Coronary artery (tissue), 2 donors: ENCODE results near the gene CX3CL1.

Source experiments
- DNase-seq: peaks from one replicate; pipeline ENCODE4 v3.0.0-alpha.2; 2017; ENCODE audit warnings: low spot score
- H3K27ac ChIP-seq, 2 donors: fragments of 200-600 bp; sonication (generic); one replicate each; pipeline ENCODE4 v1.5.1; 2016 to 2019
- H3K4me3 ChIP-seq: fragments of 200-600 bp; sonication (generic); 2 replicates; pipeline ENCODE4 v1.5.1; 2016; ENCODE audit warnings: mild to moderate bottlenecking, moderate library complexity
- TF ChIP-seq, protein P1 (sequence below): fragments of 200-600 bp; sonication (generic); IDR thresholded peaks from one replicate; pipeline ENCODE4 v1.5.1; 2019; ENCODE audit warnings: antibody characterized with exemption

The CX3CL1 gene

DNA sequence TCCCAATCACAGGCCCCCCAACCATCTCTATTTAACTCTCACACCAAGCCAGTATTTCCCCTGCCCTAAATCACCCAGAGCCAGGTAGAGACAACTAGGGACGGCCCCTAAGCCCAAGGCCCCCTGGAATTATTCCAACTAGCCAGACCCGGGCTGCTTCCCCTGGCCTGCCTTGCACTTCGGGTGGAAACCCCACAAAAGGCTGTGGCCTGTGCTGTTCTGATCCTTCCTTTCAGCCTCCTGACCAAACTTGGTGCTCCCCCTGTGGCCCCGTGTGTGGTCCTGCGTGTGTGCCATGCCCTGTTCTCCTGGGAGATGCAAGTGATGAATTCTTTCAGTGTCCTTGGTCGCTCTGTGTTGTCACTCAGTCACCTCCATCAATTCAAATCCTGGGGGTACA lies 47.2 kb downstream of the CX3CL1 start:
- H3K4me3 ChIP-seq, result no peak overlapping the region
- TF ChIP-seq, protein P1, sequence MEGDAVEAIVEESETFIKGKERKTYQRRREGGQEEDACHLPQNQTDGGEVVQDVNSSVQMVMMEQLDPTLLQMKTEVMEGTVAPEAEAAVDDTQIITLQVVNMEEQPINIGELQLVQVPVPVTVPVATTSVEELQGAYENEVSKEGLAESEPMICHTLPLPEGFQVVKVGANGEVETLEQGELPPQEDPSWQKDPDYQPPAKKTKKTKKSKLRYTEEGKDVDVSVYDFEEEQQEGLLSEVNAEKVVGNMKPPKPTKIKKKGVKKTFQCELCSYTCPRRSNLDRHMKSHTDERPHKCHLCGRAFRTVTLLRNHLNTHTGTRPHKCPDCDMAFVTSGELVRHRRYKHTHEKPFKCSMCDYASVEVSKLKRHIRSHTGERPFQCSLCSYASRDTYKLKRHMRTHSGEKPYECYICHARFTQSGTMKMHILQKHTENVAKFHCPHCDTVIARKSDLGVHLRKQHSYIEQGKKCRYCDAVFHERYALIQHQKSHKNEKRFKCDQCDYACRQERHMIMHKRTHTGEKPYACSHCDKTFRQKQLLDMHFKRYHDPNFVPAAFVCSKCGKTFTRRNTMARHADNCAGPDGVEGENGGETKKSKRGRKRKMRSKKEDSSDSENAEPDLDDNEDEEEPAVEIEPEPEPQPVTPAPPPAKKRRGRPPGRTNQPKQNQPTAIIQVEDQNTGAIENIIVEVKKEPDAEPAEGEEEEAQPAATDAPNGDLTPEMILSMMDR, result no peak
- no peak for DNase-seq
- peak overlapping the region; percentile 11 to 57 for H3K27ac ChIP-seq

DNA sequence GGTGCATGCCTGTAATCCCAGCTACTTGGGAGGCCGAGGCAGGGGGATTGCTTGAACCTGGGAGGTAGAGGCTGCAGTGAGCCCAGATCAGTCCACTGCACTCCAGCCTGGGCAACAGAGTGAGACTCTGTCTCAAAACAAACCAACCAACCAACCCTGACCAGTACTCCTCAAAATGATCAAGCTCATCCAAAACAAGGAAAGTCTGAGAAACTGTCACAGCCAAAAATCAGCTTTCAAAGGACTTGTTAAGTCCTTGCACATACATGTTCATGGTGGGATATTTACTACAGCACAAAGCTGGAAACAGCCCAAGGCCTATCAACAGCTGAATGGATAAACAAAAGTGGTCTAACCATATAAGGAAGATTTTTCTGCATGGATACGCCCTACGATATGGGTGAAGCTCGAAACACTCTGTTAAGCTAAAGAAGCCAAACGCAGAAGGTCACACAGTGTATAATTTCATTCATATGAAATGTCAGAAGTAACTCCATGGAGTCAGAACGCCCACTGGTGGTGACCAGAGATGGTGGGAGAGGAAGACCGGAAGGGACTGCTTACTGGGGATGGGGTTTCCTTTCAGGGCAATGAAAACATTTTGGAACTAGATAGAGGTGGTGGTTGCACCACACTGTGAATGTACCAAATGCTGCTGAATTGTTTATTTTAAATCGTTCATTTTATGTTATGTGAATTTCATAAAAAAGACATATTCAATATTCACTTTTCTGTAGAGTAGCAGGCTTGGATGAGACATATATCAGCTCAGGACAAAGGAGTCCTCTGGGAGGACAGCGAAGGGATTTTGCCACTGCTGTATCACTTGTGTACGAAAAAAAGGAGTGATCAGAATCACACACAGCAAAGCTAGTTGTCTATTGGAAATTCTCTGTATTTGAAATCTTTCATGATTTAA lies 50.0 kb downstream of the CX3CL1 start:
- H3K4me3 ChIP-seq, result no peak overlapping the region
- no peak for DNase-seq
- peak overlapping the region; percentile 28 to 42 for H3K27ac ChIP-seq
- TF ChIP-seq, protein P1, result peak; percentile 81

DNA sequence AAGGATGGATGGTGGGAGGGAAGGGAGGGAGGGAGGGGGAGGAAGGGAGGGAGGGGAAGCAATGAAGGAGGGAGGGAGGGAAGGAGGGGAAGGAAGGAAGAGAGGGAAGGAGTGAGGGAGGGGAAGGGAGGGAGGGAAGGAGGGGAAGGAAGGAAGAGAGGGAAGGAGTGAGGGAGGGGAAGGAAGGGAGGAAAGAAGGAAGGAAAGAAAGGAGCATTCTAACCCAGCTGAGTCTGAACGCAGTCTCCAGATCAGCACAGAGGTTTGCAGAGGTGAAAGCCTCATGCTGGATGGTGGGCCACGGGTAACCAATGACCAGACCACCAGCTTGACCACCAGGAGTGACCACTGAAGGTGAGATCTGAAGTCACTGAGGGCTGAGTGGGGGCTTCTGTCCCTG lies 50.9 kb downstream of the CX3CL1 start:
- Histone ChIP-seq H3K4me3 (no peak overlapping the region), H3K27ac (no peak overlapping the region)
- DNase-seq, result no peak
- TF ChIP-seq, protein P1, result no peak

DNA sequence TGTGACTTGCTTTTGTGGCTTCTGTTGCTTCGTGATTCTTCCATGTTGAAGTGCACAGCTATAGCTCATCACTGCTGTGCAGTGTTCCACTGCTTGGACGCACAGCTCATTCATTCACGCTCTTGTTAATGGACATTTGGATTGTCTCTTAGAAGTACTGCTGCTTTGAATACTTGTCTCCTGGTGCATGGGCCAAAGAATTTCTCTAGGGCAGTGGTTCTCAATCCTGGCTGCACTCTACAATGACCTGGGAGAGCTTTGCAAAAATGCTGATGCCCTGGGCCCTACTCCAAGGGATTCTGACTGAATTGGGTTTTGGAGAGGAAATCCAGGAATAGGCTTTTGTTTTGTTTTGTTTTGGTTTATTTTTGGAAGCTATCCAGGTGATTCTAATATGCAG lies 52.3 kb downstream of the CX3CL1 start:
- no peak for DNase-seq
- TF ChIP-seq, protein P1, result no peak
- Histone ChIP-seq H3K4me3 (no peak overlapping the region), H3K27ac (no peak overlapping the region)

DNA sequence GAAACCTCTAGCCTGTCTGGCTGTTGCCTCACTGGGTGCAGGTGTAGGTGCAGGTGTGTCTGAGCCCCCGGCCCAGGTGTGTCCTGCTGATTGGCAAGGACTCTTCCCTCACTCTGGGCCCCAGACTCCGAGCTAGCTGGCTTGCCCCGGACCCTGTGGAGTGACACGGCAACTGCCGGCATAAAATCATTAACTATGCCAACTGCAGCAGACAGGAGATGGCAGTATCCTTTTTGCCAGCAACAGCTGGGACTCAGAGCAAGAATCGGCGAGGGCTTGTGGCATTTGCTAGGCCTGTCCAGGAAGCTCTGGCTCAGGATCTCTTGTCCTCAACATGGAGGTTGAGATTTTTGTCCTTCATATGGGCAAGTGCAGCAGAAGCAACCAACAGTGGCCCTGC lies 54.1 kb downstream of the CX3CL1 start:
- no peak for DNase-seq
- no peak overlapping the region for H3K4me3 ChIP-seq
- TF ChIP-seq, protein P1, result no peak
- no peak overlapping the region for H3K27ac ChIP-seq

DNA sequence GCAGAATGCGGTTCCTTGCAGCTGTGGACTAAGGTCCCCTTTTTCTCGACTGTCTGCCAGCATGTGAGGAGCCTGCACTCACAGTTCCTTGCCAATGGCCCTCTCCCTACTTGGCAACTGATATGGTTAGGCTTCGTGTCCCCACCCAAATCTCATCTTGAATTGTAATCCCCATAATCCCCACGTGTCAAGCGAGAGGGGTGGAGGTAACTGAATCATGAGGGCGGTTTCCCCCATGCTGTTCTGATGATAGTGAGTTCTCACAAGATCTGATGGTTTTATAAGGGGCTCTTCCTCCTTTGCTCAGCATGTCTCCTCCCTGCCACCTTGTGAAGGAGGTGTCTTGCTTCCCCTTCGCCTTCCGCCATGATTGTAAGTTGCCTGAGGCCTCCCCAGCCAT lies 55.0 kb downstream of the CX3CL1 start:
- no peak overlapping the region for H3K4me3 ChIP-seq
- TF ChIP-seq, protein P1, result no peak

DNA sequence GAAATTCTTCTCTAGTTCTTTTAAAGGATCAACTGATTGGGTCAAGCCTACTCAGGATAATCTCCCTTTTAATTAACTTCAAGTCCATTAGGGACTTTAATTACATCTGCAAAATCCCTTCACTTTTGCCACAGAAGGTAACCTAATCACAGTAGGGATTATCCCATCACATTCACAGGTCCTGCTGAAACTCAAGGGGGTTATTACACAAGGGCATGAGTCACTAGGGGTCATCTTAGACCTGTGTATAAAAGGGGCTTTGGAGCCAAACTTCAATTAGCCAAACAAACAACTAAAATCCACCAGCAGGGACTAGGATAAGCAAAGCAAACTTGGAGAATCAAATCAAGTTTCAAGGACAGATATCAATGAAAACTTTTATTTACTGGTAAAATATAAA lies 55.5 kb downstream of the CX3CL1 start:
- DNase-seq, result no peak
- H3K4me3 ChIP-seq, result no peak overlapping the region
- TF ChIP-seq, protein P1, result no peak
- no peak overlapping the region for H3K27ac ChIP-seq

More for the DNA sequence above, 55.0 kb downstream of the CX3CL1 start:
- DNase-seq, result no peak
- H3K27ac ChIP-seq, result no peak overlapping the region
